B cell (primary cell): ENCODE measurements around the gene TMEFF1.

Experiments used
- CTCF ChIP-seq: fragments of 200-600 bp; IDR thresholded peaks from one replicate; pipeline ENCODE4 v1.8.0; 2022; ENCODE audit warnings: antibody characterized with exemption, mild to moderate bottlenecking
- EZH2 ChIP-seq: IDR thresholded peaks from 2 replicates; pipeline ENCODE4 v1.6.1; 2012; ENCODE audit warnings: borderline replicate concordance, low read depth, mild to moderate bottlenecking, moderate library complexity, low read length; ENCODE audit not compliant: insufficient read depth, poor library complexity, severe bottlenecking

- no peak for TF ChIP-seq CTCF
- TF ChIP-seq EZH2, result no peak
Observed at GRCh38 chr9:100580257-100580656, 107.3 kb downstream of the TMEFF1 start.
